D721Med (cell line): Measurements from ENCODE around the gene LRFN3.

Experiments used
- DNase-seq: peaks from one replicate; pipeline ENCODE4 v3.0.0; 2011; ENCODE audit warnings: low spot score; ENCODE audit not compliant: insufficient read length
- FAIRE-seq: peaks from 2 replicates; lab custom pipeline; 2011; peaks lifted over from hg19 to GRCh38; lab: Jason Lieb, UNC
- TF ChIP-seq, protein P1 (sequence below): IDR thresholded peaks from 2 replicates; pipeline ENCODE4 v1.5.1; 2012; ENCODE audit warnings: mild to moderate bottlenecking, control low read depth; ENCODE audit not compliant: insufficient read depth; ENCODE audit errors: missing control alignments

The LRFN3 gene

GRCh38 chr19:35940839-35941238 lies 4.7 kb downstream of the LRFN3 start:
- DNase-seq: no peak
- TF ChIP-seq, protein P1, sequence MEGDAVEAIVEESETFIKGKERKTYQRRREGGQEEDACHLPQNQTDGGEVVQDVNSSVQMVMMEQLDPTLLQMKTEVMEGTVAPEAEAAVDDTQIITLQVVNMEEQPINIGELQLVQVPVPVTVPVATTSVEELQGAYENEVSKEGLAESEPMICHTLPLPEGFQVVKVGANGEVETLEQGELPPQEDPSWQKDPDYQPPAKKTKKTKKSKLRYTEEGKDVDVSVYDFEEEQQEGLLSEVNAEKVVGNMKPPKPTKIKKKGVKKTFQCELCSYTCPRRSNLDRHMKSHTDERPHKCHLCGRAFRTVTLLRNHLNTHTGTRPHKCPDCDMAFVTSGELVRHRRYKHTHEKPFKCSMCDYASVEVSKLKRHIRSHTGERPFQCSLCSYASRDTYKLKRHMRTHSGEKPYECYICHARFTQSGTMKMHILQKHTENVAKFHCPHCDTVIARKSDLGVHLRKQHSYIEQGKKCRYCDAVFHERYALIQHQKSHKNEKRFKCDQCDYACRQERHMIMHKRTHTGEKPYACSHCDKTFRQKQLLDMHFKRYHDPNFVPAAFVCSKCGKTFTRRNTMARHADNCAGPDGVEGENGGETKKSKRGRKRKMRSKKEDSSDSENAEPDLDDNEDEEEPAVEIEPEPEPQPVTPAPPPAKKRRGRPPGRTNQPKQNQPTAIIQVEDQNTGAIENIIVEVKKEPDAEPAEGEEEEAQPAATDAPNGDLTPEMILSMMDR: no peak
- no peak for FAIRE-seq

GRCh38 chr19:35942235-35942634 lies 6.1 kb downstream of the LRFN3 start:
- DNase-seq (no peak), FAIRE-seq (no peak)
- TF ChIP-seq, protein P1: no peak

- no peak for DNase-seq
- no peak for FAIRE-seq
- TF ChIP-seq, protein P1: no peak
These were observed 7.4 kb downstream of the LRFN3 start for GRCh38 chr19:35943321-35944301.

DNA sequence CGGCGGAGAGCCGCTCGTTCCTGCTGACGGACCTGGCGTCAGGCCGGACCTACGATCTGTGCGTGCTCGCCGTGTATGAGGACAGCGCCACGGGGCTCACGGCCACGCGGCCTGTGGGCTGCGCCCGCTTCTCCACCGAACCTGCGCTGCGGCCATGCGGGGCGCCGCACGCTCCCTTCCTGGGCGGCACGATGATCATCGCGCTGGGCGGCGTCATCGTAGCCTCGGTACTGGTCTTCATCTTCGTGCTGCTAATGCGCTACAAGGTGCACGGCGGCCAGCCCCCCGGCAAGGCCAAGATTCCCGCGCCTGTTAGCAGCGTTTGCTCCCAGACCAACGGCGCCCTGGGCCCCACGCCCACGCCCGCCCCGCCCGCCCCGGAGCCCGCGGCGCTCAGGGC lies 8.4 kb downstream of the LRFN3 start:
- FAIRE-seq (no peak), DNase-seq (no peak)
- TF ChIP-seq, protein P1: no peak

DNA sequence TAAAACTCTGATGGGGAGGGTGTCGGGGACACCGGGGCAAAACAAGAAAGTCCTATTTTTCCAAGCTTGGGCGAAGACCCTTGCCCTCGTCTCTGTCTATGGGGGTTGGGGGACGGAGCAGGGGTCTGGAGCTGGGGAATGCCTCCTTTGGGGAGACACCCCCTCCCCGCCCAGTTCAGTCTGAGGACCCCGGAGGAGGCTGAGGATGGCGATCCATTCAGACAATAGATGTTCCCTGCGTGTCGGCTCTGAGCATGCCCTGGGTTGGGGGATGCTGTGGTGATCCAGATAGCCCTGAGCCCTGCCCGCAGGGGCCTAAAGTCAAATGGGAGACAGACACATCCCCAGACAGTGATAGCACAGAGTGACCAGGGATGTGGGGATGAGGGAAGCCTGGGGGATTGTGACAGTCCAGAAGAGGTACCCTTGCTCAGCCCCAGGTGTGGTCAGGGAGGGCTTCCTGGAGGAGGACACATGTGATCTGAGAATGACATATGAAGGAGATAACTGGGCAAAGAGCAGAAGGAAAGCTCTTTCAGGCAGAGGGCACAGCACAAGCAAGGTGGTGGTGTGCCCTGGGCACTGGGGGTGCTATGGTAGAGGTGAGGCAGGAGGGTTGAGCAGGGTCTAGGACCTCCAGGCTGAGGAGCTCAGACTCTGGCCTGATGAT lies 9.1 kb downstream of the LRFN3 start:
- DNase-seq (no peak), FAIRE-seq (no peak)
- TF ChIP-seq, protein P1: no peak

DNA sequence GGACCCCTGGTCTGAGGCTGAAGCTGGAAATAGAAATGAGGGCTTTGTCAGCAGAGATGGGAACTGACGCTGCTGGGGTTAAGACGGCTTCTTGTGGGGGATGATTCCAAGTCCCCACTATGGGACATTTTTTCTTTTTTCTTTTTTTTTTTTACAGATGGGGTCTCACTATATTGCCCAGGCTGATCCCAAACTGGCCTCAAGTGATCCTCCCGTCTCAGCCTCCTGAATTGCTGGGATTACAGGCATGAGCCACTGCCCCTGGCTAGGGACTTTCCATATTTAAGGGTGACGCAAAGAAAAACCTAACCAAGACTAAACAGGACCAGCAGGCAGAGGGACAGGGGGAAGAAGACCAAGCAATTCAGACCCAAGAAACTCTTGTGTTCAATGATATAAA lies 10.0 kb downstream of the LRFN3 start:
- TF ChIP-seq, protein P1: no peak
- FAIRE-seq (no peak), DNase-seq (no peak)
